HCT116 (cell line): ENCODE results near the gene CIBAR2. TPM values are rescaled to one million over a fixed set of nuclear protein-coding genes. Genes with fewer than 3 reads are reported as not detected.

Experiments used
- ATAC-seq: fragments of 200-7000 bp; cut with Tn5 transposase; 2 replicates; pipeline ENCODE4 v1.9.1; 2020; ENCODE audit warnings: mild to moderate bottlenecking, moderate library complexity
- BruUV-seq: library from RNA; stranded (reverse); fragments of 400-500 nt; replicated peaks from 2 replicates; lab custom pipeline; 2021; lab: Mats Ljungman, UMichigan
- CTCF ChIA-PET: fragments of 300-600 bp; sonication (Branson Sonifier 250); formaldehyde crosslinking; loops from one replicate; lab custom pipeline; 2021; ENCODE audit warnings: antibody characterized with exemption; lab: Charles Lee
- POLR2A ChIA-PET: fragments of 300-600, 350-600 bp; sonication (Branson Sonifier 250); formaldehyde crosslinking; loops from one replicate; lab custom pipeline; 2021; ENCODE audit warnings: antibody characterized with exemption; lab: Charles Lee
- RAD21 ChIA-PET, 2 experiments: fragments of 300-600 bp; sonication (Branson Sonifier 250); formaldehyde crosslinking; loops; one replicate each; lab custom pipeline; 2023; ENCODE audit warnings: low total read pairs in 2 of 2; ENCODE audit not compliant: uncharacterized antibody in 2 of 2, unreplicated experiment in 2 of 2, low non-redundant PET in 1 of 2; lab: Charles Lee
- DNase-seq: peaks from one replicate; pipeline ENCODE4 v3.0.0-alpha.2; 2010; ENCODE audit warnings: low read depth, low spot score
- H2AFZ ChIP-seq: fragments of 200-600 bp; shearing (Covaris generic), sonication (generic); 2 replicates; pipeline ENCODE4 v1.6.1; 2017; ENCODE audit warnings: low read depth, mixed run types, mixed read lengths, antibody characterized with exemption, low read length; ENCODE audit not compliant: poor library complexity, severe bottlenecking
- H3K27ac ChIP-seq: 2 replicates; pipeline ENCODE4 v1.5.1; 2012; ENCODE audit warnings: low read depth, low read length
- H3K27me3 ChIP-seq: fragments of 200-600 bp; sonication (generic); 2 replicates; pipeline ENCODE4 v1.6.1; 2016; ENCODE audit warnings: mixed run types, low read length, mixed read lengths; ENCODE audit not compliant: insufficient read depth
- H3K36me3 ChIP-seq, 2 experiments: fragments of 200-500 bp in 1 of 2; fragments of 200-600 bp in 1 of 2; sonication (Bioruptor generic) in 1 of 2; sonication (generic) in 1 of 2; 2 replicates each; pipeline versions ENCODE4 v1.5.1 to v1.6.1; 2014 to 2016; ENCODE audit warnings: low read length in 2 of 2, inconsistent platforms in 1 of 2, mixed read lengths in 1 of 2, mixed run types in 1 of 2; ENCODE audit not compliant: insufficient read depth in 2 of 2, control insufficient read depth in 1 of 2
- H3K4me1 ChIP-seq, 2 experiments: fragments of 200-600 bp in 1 of 2; sonication (generic) in 1 of 2; 2 replicates each; pipeline versions ENCODE4 v1.5.1 to v1.6.1; 2012 to 2017; ENCODE audit warnings: low read length in 2 of 2, inconsistent platforms in 1 of 2, mild to moderate bottlenecking in 1 of 2, mixed read lengths in 1 of 2, mixed run types in 1 of 2, moderate library complexity in 1 of 2; ENCODE audit not compliant: insufficient read depth in 2 of 2, control insufficient read depth in 1 of 2
- H3K4me2 ChIP-seq: fragments of 200-600 bp; sonication (generic); 2 replicates; pipeline ENCODE4 v1.6.1; 2017; ENCODE audit warnings: mixed run types, low read length, mixed read lengths
- H3K4me3 ChIP-seq, 2 experiments: fragments of 200-600 bp in 1 of 2; sonication (generic) in 1 of 2; replicated peaks in 1 of 2; 2 replicates each; pipeline ENCODE4 v1.5.1; 2011 to 2016; ENCODE audit warnings: low read length in 2 of 2, control low read depth in 1 of 2, low read depth in 1 of 2, mild to moderate bottlenecking in 1 of 2, mixed read lengths in 1 of 2, mixed run types in 1 of 2
- H3K79me2 ChIP-seq: fragments of 200-600 bp; sonication (generic); 2 replicates; pipeline ENCODE4 v1.6.1; 2017; ENCODE audit warnings: mild to moderate bottlenecking, mixed run types, low read length, moderate library complexity, mixed read lengths; ENCODE audit not compliant: insufficient read depth
- H3K9ac ChIP-seq: fragments of 200-600 bp; sonication (generic); 2 replicates; pipeline ENCODE4 v1.6.1; 2016; ENCODE audit warnings: low read length, mixed read lengths
- H3K9me2 ChIP-seq: fragments of 200-600 bp; sonication (generic), shearing (Covaris generic); 2 replicates; pipeline ENCODE4 v1.6.1; 2017; ENCODE audit warnings: mixed run types, mild to moderate bottlenecking, moderate library complexity; ENCODE audit not compliant: insufficient read depth
- H3K9me3 ChIP-seq, 2 experiments: fragments of 200-500 bp in 1 of 2; fragments of 200-600 bp in 1 of 2; sonication (Bioruptor generic) in 1 of 2; sonication (generic) in 1 of 2; 2 replicates each; pipeline ENCODE4 v1.6.1; 2014 to 2017; ENCODE audit warnings: low read length in 2 of 2, mixed read lengths in 2 of 2, inconsistent platforms in 1 of 2, low read depth in 1 of 2, mild to moderate bottlenecking in 1 of 2, mixed run types in 1 of 2, moderate library complexity in 1 of 2; ENCODE audit not compliant: control insufficient read depth in 1 of 2, insufficient read depth in 1 of 2
- H4K20me1 ChIP-seq: fragments of 200-600 bp; sonication (generic), shearing (Covaris generic); 2 replicates; pipeline ENCODE4 v1.6.1; 2017; ENCODE audit warnings: mixed run types, mild to moderate bottlenecking, moderate library complexity; ENCODE audit not compliant: insufficient read depth
- ATF3 ChIP-seq: IDR thresholded peaks from 2 replicates; pipeline ENCODE4 v1.6.1; 2012
- CBX3 ChIP-seq: IDR thresholded peaks from 2 replicates; pipeline ENCODE4 v1.6.1; 2012; ENCODE audit warnings: low read depth
- CEBPB ChIP-seq: IDR thresholded peaks from 2 replicates; pipeline ENCODE4 v1.6.1; 2012; ENCODE audit warnings: low read depth
- CTCF ChIP-seq, 3 experiments: fragments of 200-600 bp in 1 of 3; sonication (generic) in 1 of 3; IDR thresholded peaks in 2 of 3; conservative IDR thresholded peaks in 1 of 3; 2 replicates each; pipeline ENCODE4 v1.5.1; 2012 to 2017; ENCODE audit warnings: low read depth in 2 of 3, low read length in 2 of 3, antibody characterized with exemption in 1 of 3, borderline replicate concordance in 1 of 3, control low read depth in 1 of 3, mild to moderate bottlenecking in 1 of 3, mixed read lengths in 1 of 3, mixed run types in 1 of 3, moderate library complexity in 1 of 3; ENCODE audit not compliant: insufficient read depth in 1 of 3
- EGR1 ChIP-seq: IDR thresholded peaks from 2 replicates; pipeline ENCODE4 v1.6.1; 2012; ENCODE audit warnings: low read depth
- ELF1 ChIP-seq: IDR thresholded peaks from 2 replicates; pipeline ENCODE4 v1.6.1; 2012; ENCODE audit warnings: low read depth, borderline replicate concordance
- EZH2 ChIP-seq: fragments of 200-600 bp; sonication (generic); IDR thresholded peaks from 2 replicates; pipeline ENCODE4 v1.6.1; 2017; ENCODE audit warnings: antibody characterized with exemption, mixed run types
- FOSL1 ChIP-seq: IDR thresholded peaks from 2 replicates; pipeline ENCODE4 v1.6.1; 2012; ENCODE audit warnings: low read depth
- JUND ChIP-seq: IDR thresholded peaks from 2 replicates; pipeline ENCODE4 v1.6.1; 2012
- POLR2A ChIP-seq: IDR thresholded peaks from 2 replicates; pipeline ENCODE4 v1.7.0; 2011; ENCODE audit warnings: borderline replicate concordance; ENCODE audit not compliant: insufficient read depth, insufficient read length; ENCODE audit errors: extremely low read depth
- REST ChIP-seq: IDR thresholded peaks from 2 replicates; pipeline ENCODE4 v1.6.1; 2012; ENCODE audit warnings: low read depth
- SP1 ChIP-seq: IDR thresholded peaks from 2 replicates; pipeline ENCODE4 v1.6.1; 2012; ENCODE audit warnings: low read depth
- SRF ChIP-seq: IDR thresholded peaks from 2 replicates; pipeline ENCODE4 v1.6.1; 2012; ENCODE audit warnings: low read depth
- TCF7L2 ChIP-seq: IDR thresholded peaks from 2 replicates; pipeline ENCODE4 v1.7.0; 2011; ENCODE audit warnings: borderline replicate concordance, inconsistent platforms; ENCODE audit not compliant: insufficient read depth, insufficient read length; ENCODE audit errors: extremely low read depth
- YY1 ChIP-seq: IDR thresholded peaks from 2 replicates; pipeline ENCODE4 v1.6.1; 2011; ENCODE audit warnings: low read length, low read depth, moderate library complexity, mild to moderate bottlenecking; ENCODE audit not compliant: insufficient replicate concordance; ENCODE audit errors: extremely low read depth
- intact Hi-C: fragments of 100-400 bp; cut with micrococcal nuclease; formaldehyde crosslinking; loops from 2 replicates; pipeline ENCODE4 v1.10.0; 2022
- total RNA-seq: library from RNA; stranded (reverse); gene quantifications from one replicate; pipeline ENCODE4 v1.2.1, GENCODE V29; 2021; ENCODE audit not compliant: unreplicated experiment

CIBAR2 gene
- total RNA-seq, 1 experiment from 2014 or later: 0.27 TPM

- TF ChIP-seq CEBPB (no peak), ELF1 (no peak), SRF (no peak), POLR2A (no peak), EZH2 (no peak), YY1 (no peak)
Measured at GRCh38 chr16:85101956-85102630, 10.2 kb downstream of the CIBAR2 start (continued).

GRCh38 chr16:85100265-85100664 is 12.0 kb downstream of the CIBAR2 start:
- intact Hi-C loops: no loop called here
- Histone ChIP-seq H3K79me2 (no peaks in the 10 kb centered on the region), H3K36me3 (no peaks in the 10 kb centered on the region), H3K4me1 (no peaks in the 10 kb centered on the region), H3K27me3 (peaks cover 9% of the 10 kb centered on the region; the same call in 1 of the 2 replicates), H3K4me2 (no peak overlapping the region), H4K20me1 (no peaks in the 10 kb centered on the region), H3K9me2 (no peaks in the 10 kb centered on the region), H3K9me3 (no peaks in the 10 kb centered on the region), H2AFZ (no peak overlapping the region), H3K4me3 (no peak overlapping the region), H3K27ac (no peak overlapping the region), H3K9ac (no peak overlapping the region)
- POLR2A ChIA-PET: no interaction called here
- RAD21 ChIA-PET: no interaction called here
- no TSS peak for BruUV-seq
- ATAC-seq (no peak), DNase-seq (no peak)
- TF ChIP-seq TCF7L2 (no peak), SP1 (no peak), FOSL1 (no peak), CEBPB (no peak), EZH2 (no peak), CTCF (IDR thresholded peaks at IDR 0.05 in 2 of 3, conservative IDR thresholded peaks at IDR 0.05 in 1 of 3; ENCODE audit: borderline replicate concordance in 1 of 3, insufficient read depth in 1 of 3, low read depth in 2 of 3, low read length in 2 of 3) (no peak), CBX3 (no peak), JUND (no peak), REST (no peak), ELF1 (no peak), EGR1 (no peak), ATF3 (no peak), POLR2A (no peak), YY1 (no peak)
- CTCF ChIA-PET: no interaction called here
